Caco-2 (cell line): ENCODE measurements around the gene RAB11FIP2. TPM values are rescaled to one million over a fixed set of nuclear protein-coding genes. Genes with fewer than 3 reads are reported as not detected.

ENCODE experiments used
- BruUV-seq: library from RNA; stranded (reverse); fragments of 400-500 nt; replicated peaks from 2 replicates; lab custom pipeline; 2021; lab: Mats Ljungman, UMichigan
- CTCF ChIA-PET: fragments of 300-600 bp; sonication (Branson Sonifier 250); formaldehyde crosslinking; loops from one replicate; lab custom pipeline; 2022; ENCODE audit warnings: antibody characterized with exemption; lab: Charles Lee
- POLR2A ChIA-PET: fragments of 300-600 bp; sonication (Branson Sonifier 250); formaldehyde crosslinking; loops from one replicate; lab custom pipeline; 2022; ENCODE audit warnings: antibody characterized with exemption; lab: Charles Lee
- DNase-seq, 2 experiments: peaks; one replicate each; pipeline versions ENCODE4 v3.0.0 to v3.0.0-alpha.2; 2020 to 2022
- H3K27me3 ChIP-seq: replicated peaks from 2 replicates; pipeline ENCODE4 v1.6.0; 2011; ENCODE audit warnings: low read length; ENCODE audit not compliant: control insufficient read depth, insufficient read depth
- H3K36me3 ChIP-seq: 2 replicates; pipeline ENCODE4 v1.5.1; 2011; ENCODE audit warnings: low read length; ENCODE audit not compliant: control insufficient read depth, insufficient read depth
- H3K4me1 ChIP-seq: fragments of 250-450 bp; sonication (Bioruptor Pico); 2 replicates; pipeline ENCODE4 v1.5.1; 2020; ENCODE audit warnings: mild to moderate bottlenecking
- H3K4me3 ChIP-seq: 2 replicates; pipeline ENCODE4 v1.5.1; 2011; ENCODE audit warnings: low read depth, mild to moderate bottlenecking, control low read depth, low read length
- H3K9me3 ChIP-seq: fragments of 250-450 bp; sonication (Bioruptor Pico); 2 replicates; pipeline ENCODE4 v1.5.1; 2020; ENCODE audit warnings: mild to moderate bottlenecking, moderate library complexity
- H3K27ac Mint-ChIP-seq: one replicate; pipeline ENCODE4 v1.8.0; 2022; ENCODE audit warnings: mixed read lengths; ENCODE audit not compliant: unreplicated experiment
- H3K27me3 Mint-ChIP-seq: one replicate; pipeline ENCODE4 v1.8.0; 2022; ENCODE audit warnings: mixed read lengths; ENCODE audit not compliant: insufficient read depth, unreplicated experiment
- H3K36me3 Mint-ChIP-seq: one replicate; pipeline ENCODE4 v1.8.0; 2022; ENCODE audit warnings: mild to moderate bottlenecking, mixed read lengths; ENCODE audit not compliant: insufficient read depth, unreplicated experiment
- H3K4me1 Mint-ChIP-seq: one replicate; pipeline ENCODE4 v1.8.0; 2022; ENCODE audit warnings: low read depth, mixed read lengths; ENCODE audit not compliant: unreplicated experiment
- H3K4me3 Mint-ChIP-seq: one replicate; pipeline ENCODE4 v1.8.0; 2022; ENCODE audit warnings: mild to moderate bottlenecking, moderate library complexity, mixed read lengths; ENCODE audit not compliant: unreplicated experiment
- H3K9me3 Mint-ChIP-seq: one replicate; pipeline ENCODE4 v1.8.0; 2022; ENCODE audit warnings: mixed read lengths; ENCODE audit not compliant: unreplicated experiment
- CTCF ChIP-seq, 2 experiments: fragments of 200-600 bp in 1 of 2; IDR thresholded peaks; 1 replicate in 1 of 2; 2 replicates in 1 of 2; pipeline versions ENCODE4 v1.5.1 to v1.8.0; 2011 to 2022; ENCODE audit warnings: antibody characterized with exemption in 1 of 2, control low read depth in 1 of 2, inconsistent platforms in 1 of 2, low read depth in 1 of 2, low read length in 1 of 2, mild to moderate bottlenecking in 1 of 2, moderate library complexity in 1 of 2; ENCODE audit not compliant: insufficient read depth in 1 of 2, severe bottlenecking in 1 of 2, unreplicated experiment in 1 of 2
- intact Hi-C: fragments of 100-400 bp; cut with micrococcal nuclease; formaldehyde crosslinking; loops from one replicate; pipeline ENCODE4 v1.10.0; 2022; ENCODE audit not compliant: unreplicated experiment
- total RNA-seq: library from RNA; stranded (reverse); gene quantifications from 2 replicates; pipeline ENCODE4 v1.2.3, GENCODE V29; 2022

Gene RAB11FIP2
- total RNA-seq, 1 experiment from 2014 or later: 25.7 TPM

- DNase-seq: no peak
- Mint-ChIP-seq H3K4me3 (no peak overlapping the region), H3K36me3 (no peaks in the 10 kb centered on the region), H3K27ac (no peak overlapping the region), H3K9me3 (no peaks in the 10 kb centered on the region), H3K27me3 (no peaks in the 10 kb centered on the region), H3K4me1 (peaks cover 17% of the 10 kb centered on the region)
- ChIA-PET POLR2A (no interaction called here), CTCF (no interaction called here)
- peaks cover 26% of the 10 kb centered on the region for H3K4me1 ChIP-seq
- H3K4me3 ChIP-seq: no peak overlapping the region
- intact Hi-C loops: no loop called here
- no peaks in the 10 kb centered on the region for H3K27me3 ChIP-seq
- no peaks in the 10 kb centered on the region for H3K9me3 ChIP-seq
- no peak for TF ChIP-seq CTCF (IDR thresholded peaks at IDR 0.05; ENCODE audit: insufficient read depth in 1 of 2, low read depth in 1 of 2, low read length in 1 of 2, severe bottlenecking in 1 of 2, unreplicated experiment in 1 of 2)
- no TSS peak for BruUV-seq
- H3K36me3 ChIP-seq: no peaks in the 10 kb centered on the region
Observed at GRCh38 chr10:118058371-118058770, 11.6 kb upstream of the RAB11FIP2 start.

- ChIA-PET CTCF (no interaction called here), POLR2A (no interaction called here)
- Mint-ChIP-seq H3K27ac (no peak overlapping the region), H3K4me1 (peaks cover 16% of the 10 kb centered on the region), H3K36me3 (no peaks in the 10 kb centered on the region), H3K27me3 (no peaks in the 10 kb centered on the region), H3K9me3 (no peaks in the 10 kb centered on the region), H3K4me3 (no peak overlapping the region)
- no peaks in the 10 kb centered on the region for H3K27me3 ChIP-seq
- no peaks in the 10 kb centered on the region for H3K36me3 ChIP-seq
- DNase-seq: no peak
- intact Hi-C loops: no loop called here
- TF ChIP-seq CTCF (IDR thresholded peaks at IDR 0.05; ENCODE audit: insufficient read depth in 1 of 2, low read depth in 1 of 2, low read length in 1 of 2, severe bottlenecking in 1 of 2, unreplicated experiment in 1 of 2): no peak
- peaks cover 16% of the 10 kb centered on the region for H3K4me1 ChIP-seq
- no peaks in the 10 kb centered on the region for H3K9me3 ChIP-seq
- no TSS peak for BruUV-seq
- no peak overlapping the region for H3K4me3 ChIP-seq
Observed at GRCh38 chr10:118057361-118057760, 10.6 kb upstream of the RAB11FIP2 start.

- Mint-ChIP-seq H3K36me3 (no peaks in the 10 kb centered on the region), H3K27me3 (no peaks in the 10 kb centered on the region), H3K4me1 (no peaks in the 10 kb centered on the region), H3K9me3 (no peaks in the 10 kb centered on the region), H3K4me3 (no peak overlapping the region), H3K27ac (no peak overlapping the region)
- intact Hi-C loops: no loop called here
- POLR2A ChIA-PET: no interaction called here
- Histone ChIP-seq H3K36me3 (no peaks in the 10 kb centered on the region), H3K9me3 (no peaks in the 10 kb centered on the region), H3K27me3 (no peaks in the 10 kb centered on the region), H3K4me1 (no peaks in the 10 kb centered on the region), H3K4me3 (no peak overlapping the region)
- no peak for DNase-seq
- BruUV-seq: no TSS peak
- no peak for TF ChIP-seq CTCF (IDR thresholded peaks at IDR 0.05; ENCODE audit: insufficient read depth in 1 of 2, low read depth in 1 of 2, low read length in 1 of 2, severe bottlenecking in 1 of 2, unreplicated experiment in 1 of 2)
- CTCF ChIA-PET: no interaction called here
Observed at GRCh38 chr10:118054383-118054782, 7.6 kb upstream of the RAB11FIP2 start.
